Esophagus squamous epithelium (tissue), 4 donors: Measurements from ENCODE around the gene C3orf62.

Source experiments
- POLR2A ChIP-seq, 4 donors: fragments of 450-650 bp; IDR thresholded peaks; one replicate each; pipeline ENCODE4 v1.6.1; 2017; ENCODE audit warnings: antibody characterized with exemption in 4 of 4, mild to moderate bottlenecking in 4 of 4, moderate library complexity in 3 of 4
- TF ChIP-seq, protein P1 (sequence below), 6 experiments: fragments of 450-650 bp in 4 of 6; fragments of 200-600 bp in 2 of 6; sonication (generic) in 2 of 6; IDR thresholded peaks; one replicate each; pipeline ENCODE4 v1.5.1; 2016 to 2019; ENCODE audit warnings: antibody characterized with exemption in 6 of 6, mild to moderate bottlenecking in 4 of 6, moderate library complexity in 4 of 6

- TF ChIP-seq, protein P1, sequence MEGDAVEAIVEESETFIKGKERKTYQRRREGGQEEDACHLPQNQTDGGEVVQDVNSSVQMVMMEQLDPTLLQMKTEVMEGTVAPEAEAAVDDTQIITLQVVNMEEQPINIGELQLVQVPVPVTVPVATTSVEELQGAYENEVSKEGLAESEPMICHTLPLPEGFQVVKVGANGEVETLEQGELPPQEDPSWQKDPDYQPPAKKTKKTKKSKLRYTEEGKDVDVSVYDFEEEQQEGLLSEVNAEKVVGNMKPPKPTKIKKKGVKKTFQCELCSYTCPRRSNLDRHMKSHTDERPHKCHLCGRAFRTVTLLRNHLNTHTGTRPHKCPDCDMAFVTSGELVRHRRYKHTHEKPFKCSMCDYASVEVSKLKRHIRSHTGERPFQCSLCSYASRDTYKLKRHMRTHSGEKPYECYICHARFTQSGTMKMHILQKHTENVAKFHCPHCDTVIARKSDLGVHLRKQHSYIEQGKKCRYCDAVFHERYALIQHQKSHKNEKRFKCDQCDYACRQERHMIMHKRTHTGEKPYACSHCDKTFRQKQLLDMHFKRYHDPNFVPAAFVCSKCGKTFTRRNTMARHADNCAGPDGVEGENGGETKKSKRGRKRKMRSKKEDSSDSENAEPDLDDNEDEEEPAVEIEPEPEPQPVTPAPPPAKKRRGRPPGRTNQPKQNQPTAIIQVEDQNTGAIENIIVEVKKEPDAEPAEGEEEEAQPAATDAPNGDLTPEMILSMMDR (IDR thresholded peaks at IDR 0.05), result no peak
- TF ChIP-seq POLR2A (IDR thresholded peaks at IDR 0.05), result no peak
Measured at GRCh38 chr3:49263159-49263889, 13.7 kb downstream of the C3orf62 start.
